Measurements from ENCODE around the gene GDF9.

The GDF9 gene

GRCh38 chr5:132828846-132829494 is 37.3 kb downstream of the GDF9 start:
- Histone ChIP-seq H3K9me3 (ENCODE audit: control insufficient read depth in 2 of 2, low read length in 2 of 2) (no peaks in the 10 kb centered on the region), H3K27ac (ENCODE audit: low read depth in 2 of 2, low read length in 2 of 2) (peak overlapping the region; percentile 90 to 94), H3K36me3 (ENCODE audit: control insufficient read depth in 2 of 2, insufficient read depth in 2 of 2, low read length in 2 of 2) (peaks cover 10 to 16% of the 10 kb centered on the region in 2 donors), H3K9ac (ENCODE audit: low read depth in 1 of 2, low read length in 2 of 2) (peak overlapping the region; percentile 71 to 90), H3K27me3 (ENCODE audit: control insufficient read depth in 2 of 2, insufficient read depth in 2 of 2, low read length in 2 of 2) (no peaks in the 10 kb centered on the region), H3K4me3 (ENCODE audit: low read length in 2 of 2) (peak overlapping the region; percentile 70 to 85), H3K4me1 (ENCODE audit: control insufficient read depth in 2 of 2, insufficient read depth in 2 of 2, low read length in 2 of 2) (peaks cover 15 to 25% of the 10 kb centered on the region in 2 donors)

DNA sequence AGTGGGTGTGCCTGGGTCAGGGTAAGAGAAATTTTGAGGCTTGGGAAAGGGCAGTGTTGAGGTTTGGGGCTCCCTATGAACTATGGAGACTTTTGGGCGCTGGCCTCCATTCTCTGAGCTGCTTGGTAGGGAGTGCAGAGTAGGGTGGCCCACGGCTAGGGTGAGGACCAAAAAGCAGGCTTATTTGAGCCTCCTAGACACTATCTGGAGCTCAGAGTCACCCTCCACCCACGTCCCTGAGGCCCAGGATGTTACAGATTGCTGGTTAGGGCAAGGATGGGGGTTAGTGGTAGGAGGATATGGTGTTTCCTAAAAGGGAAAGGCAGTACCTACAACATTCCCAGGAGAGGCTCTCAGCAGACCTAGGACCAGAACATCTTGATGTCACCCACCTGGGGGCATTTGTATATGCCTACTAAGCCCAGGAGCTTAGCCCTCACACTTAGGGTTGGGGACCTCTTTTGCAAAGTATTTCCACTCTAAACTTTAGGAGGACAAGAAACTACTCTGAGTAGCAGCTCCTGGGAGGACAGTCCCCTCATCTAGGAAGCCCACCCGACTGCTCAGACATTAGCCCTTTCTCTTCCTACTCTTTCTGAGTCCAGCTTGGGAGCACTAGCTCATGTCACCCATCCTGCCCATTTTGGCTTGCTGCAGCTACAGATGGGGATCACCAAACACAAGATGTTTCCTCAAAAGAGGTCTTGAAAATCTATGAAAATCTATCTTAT is 38.2 kb downstream of the GDF9 start:
- Histone ChIP-seq H3K27ac (ENCODE audit: low read depth in 2 of 2, low read length in 2 of 2) (no peak overlapping the region), H3K9ac (ENCODE audit: low read depth in 1 of 2, low read length in 2 of 2) (no peak overlapping the region), H3K9me3 (ENCODE audit: control insufficient read depth in 2 of 2, low read length in 2 of 2) (no peaks in the 10 kb centered on the region), H3K4me3 (ENCODE audit: low read length in 2 of 2) (no peak overlapping the region), H3K27me3 (ENCODE audit: control insufficient read depth in 2 of 2, insufficient read depth in 2 of 2, low read length in 2 of 2) (no peaks in the 10 kb centered on the region), H3K36me3 (ENCODE audit: control insufficient read depth in 2 of 2, insufficient read depth in 2 of 2, low read length in 2 of 2) (peaks cover 11 to 19% of the 10 kb centered on the region in 2 donors), H3K4me1 (ENCODE audit: control insufficient read depth in 2 of 2, insufficient read depth in 2 of 2, low read length in 2 of 2) (peaks cover 15 to 25% of the 10 kb centered on the region in 2 donors)

DNA sequence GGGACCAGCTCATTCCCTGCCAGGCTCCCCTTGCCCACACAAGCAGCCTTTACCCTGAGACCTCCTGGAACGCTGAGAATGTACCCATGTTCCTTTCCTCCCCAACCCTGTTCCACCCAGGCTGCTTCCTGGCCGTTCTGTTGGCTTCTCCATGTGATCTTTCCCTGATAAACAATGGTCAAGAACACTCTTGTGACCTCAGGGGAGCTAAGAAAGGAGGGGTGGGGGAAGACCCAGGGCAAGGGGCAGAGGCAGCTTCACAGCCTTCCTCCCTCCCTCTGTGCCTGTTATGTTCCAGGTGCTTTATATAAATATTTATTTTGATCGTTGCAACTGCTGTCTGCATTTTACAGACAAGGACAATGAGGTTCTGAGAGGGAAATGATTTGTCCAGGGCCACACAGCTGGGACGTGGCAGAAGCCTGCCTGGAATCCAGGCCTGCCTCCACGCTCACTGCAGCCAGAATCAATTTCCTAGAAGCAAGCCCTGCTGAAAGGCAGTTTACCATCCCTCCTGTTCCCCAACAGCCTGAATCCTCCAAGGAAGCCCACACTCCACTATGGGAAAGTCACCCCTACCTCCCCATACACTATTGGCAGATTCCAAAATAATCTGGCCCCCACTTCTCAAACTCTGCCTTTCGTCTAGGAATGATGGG is 39.7 kb downstream of the GDF9 start:
- no peaks in the 10 kb centered on the region for H3K9me3 ChIP-seq (ENCODE audit: control insufficient read depth in 2 of 2, low read length in 2 of 2)
- H3K36me3 ChIP-seq (ENCODE audit: control insufficient read depth in 2 of 2, insufficient read depth in 2 of 2, low read length in 2 of 2): peaks cover 14 to 19% of the 10 kb centered on the region in 2 donors
- H3K27me3 ChIP-seq (ENCODE audit: control insufficient read depth in 2 of 2, insufficient read depth in 2 of 2, low read length in 2 of 2): no peaks in the 10 kb centered on the region
- H3K27ac ChIP-seq (ENCODE audit: low read depth in 2 of 2, low read length in 2 of 2): no peak overlapping the region
- no peak overlapping the region for H3K9ac ChIP-seq (ENCODE audit: low read depth in 1 of 2, low read length in 2 of 2)
- H3K4me3 ChIP-seq (ENCODE audit: low read length in 2 of 2): no peak overlapping the region
- H3K4me1 ChIP-seq (ENCODE audit: control insufficient read depth in 2 of 2, insufficient read depth in 2 of 2, low read length in 2 of 2): peaks cover 15 to 21% of the 10 kb centered on the region in 2 donors

DNA sequence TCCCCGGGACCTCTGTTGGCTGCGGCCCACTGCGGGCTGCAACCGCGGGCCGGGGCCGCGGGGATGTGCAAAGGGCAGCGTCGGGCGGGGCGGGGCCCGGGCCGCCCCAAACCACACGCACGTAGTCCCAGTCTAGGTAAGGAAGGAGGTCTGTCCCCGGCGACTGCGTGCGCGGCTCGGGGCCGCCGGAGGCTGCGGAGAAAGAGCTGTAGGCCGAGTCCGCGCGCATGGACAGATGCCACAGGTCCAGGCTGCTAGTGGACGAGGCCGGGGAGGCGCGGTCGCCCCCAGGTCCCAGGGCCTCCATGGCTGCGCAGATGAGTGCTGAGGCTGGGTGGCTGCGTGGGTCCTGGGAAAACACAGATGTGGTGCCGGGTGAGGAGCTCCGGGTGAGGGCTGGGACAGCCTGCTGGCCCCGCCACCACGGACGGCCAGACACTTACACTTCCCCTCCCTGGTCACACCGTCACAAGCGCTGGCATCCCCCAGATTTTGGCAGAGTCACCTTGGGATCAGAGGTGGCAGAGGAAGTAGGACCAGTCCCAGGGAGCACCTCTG is 40.4 kb downstream of the GDF9 start:
- no peak overlapping the region for H3K27ac ChIP-seq (ENCODE audit: low read depth in 2 of 2, low read length in 2 of 2)

DNA sequence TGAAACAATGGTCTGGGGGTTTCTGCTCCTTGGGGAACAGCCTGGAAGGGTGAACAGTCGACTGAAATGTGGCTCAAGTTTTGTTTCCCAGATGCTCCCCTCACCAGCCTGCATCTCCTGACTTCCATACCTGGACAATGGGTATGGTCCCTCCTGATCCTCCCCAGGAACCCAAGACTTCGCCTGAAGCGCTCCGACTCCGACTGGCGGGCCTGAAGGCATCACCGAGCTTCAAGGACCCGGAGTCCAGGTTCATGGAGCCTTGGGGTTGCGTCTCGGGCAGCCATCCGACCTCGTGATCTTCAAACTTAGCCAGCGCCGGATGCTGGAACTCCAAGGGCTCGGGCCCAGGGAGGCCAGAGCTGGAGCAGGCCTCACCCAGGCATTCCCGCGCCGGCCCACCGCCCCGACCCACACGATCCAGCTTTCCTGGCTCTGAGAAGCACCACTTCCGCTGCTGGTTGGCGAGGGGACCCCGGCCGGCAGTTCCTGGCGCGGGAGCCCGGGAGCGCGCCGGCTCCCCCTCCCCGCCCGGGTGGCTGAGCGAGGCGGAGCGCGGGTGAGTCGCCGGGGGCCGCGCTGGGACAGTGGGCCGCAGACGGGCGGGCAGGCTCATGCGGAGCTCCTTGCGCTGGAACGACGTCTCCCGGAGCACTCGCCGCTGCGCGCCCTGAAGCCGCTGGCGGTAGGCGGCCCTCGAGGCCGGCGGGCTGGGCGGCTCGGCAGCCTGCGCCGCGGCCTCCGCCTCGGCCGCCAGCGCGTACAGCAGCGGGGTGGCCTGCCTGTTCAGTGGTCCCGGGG is 41.0 kb downstream of the GDF9 start:
- Histone ChIP-seq H3K9me3 (ENCODE audit: control insufficient read depth in 2 of 2, low read length in 2 of 2) (no peaks in the 10 kb centered on the region), H3K4me3 (ENCODE audit: low read length in 2 of 2) (no peak overlapping the region), H3K27me3 (ENCODE audit: control insufficient read depth in 2 of 2, insufficient read depth in 2 of 2, low read length in 2 of 2) (peaks cover 0 to 1% of the 10 kb centered on the region in 2 donors), H3K9ac (ENCODE audit: low read depth in 1 of 2, low read length in 2 of 2) (no peak overlapping the region), H3K36me3 (ENCODE audit: control insufficient read depth in 2 of 2, insufficient read depth in 2 of 2, low read length in 2 of 2) (peaks cover 14 to 19% of the 10 kb centered on the region in 2 donors), H3K27ac (ENCODE audit: low read depth in 2 of 2, low read length in 2 of 2) (no peak overlapping the region), H3K4me1 (ENCODE audit: control insufficient read depth in 2 of 2, insufficient read depth in 2 of 2, low read length in 2 of 2) (peaks cover 10 to 15% of the 10 kb centered on the region in 2 donors)

More for the DNA sequence above, 40.4 kb downstream of the GDF9 start:
- Histone ChIP-seq H3K4me3 (ENCODE audit: low read length in 2 of 2) (no peak overlapping the region), H3K9ac (ENCODE audit: low read depth in 1 of 2, low read length in 2 of 2) (no peak overlapping the region), H3K36me3 (ENCODE audit: control insufficient read depth in 2 of 2, insufficient read depth in 2 of 2, low read length in 2 of 2) (peaks cover 14 to 19% of the 10 kb centered on the region in 2 donors), H3K27me3 (ENCODE audit: control insufficient read depth in 2 of 2, insufficient read depth in 2 of 2, low read length in 2 of 2) (no peaks in the 10 kb centered on the region), H3K4me1 (ENCODE audit: control insufficient read depth in 2 of 2, insufficient read depth in 2 of 2, low read length in 2 of 2) (peaks cover 10 to 14% of the 10 kb centered on the region in 2 donors), H3K9me3 (ENCODE audit: control insufficient read depth in 2 of 2, low read length in 2 of 2) (no peaks in the 10 kb centered on the region)

- no peak overlapping the region for H3K4me3 ChIP-seq (ENCODE audit: low read length in 2 of 2)
- H3K36me3 ChIP-seq (ENCODE audit: control insufficient read depth in 2 of 2, insufficient read depth in 2 of 2, low read length in 2 of 2): peaks cover 14 to 19% of the 10 kb centered on the region in 2 donors
- peaks cover 11 to 19% of the 10 kb centered on the region in 2 donors for H3K4me1 ChIP-seq (ENCODE audit: control insufficient read depth in 2 of 2, insufficient read depth in 2 of 2, low read length in 2 of 2)
- H3K9ac ChIP-seq (ENCODE audit: low read depth in 1 of 2, low read length in 2 of 2): no peak overlapping the region
- peaks cover 0 to 2% of the 10 kb centered on the region in 2 donors for H3K27me3 ChIP-seq (ENCODE audit: control insufficient read depth in 2 of 2, insufficient read depth in 2 of 2, low read length in 2 of 2)
- no peak overlapping the region for H3K27ac ChIP-seq (ENCODE audit: low read depth in 2 of 2, low read length in 2 of 2)
- H3K9me3 ChIP-seq (ENCODE audit: control insufficient read depth in 2 of 2, low read length in 2 of 2): no peaks in the 10 kb centered on the region
These were observed 41.8 kb downstream of the GDF9 start for GRCh38 chr5:132824426-132824825.

DNA sequence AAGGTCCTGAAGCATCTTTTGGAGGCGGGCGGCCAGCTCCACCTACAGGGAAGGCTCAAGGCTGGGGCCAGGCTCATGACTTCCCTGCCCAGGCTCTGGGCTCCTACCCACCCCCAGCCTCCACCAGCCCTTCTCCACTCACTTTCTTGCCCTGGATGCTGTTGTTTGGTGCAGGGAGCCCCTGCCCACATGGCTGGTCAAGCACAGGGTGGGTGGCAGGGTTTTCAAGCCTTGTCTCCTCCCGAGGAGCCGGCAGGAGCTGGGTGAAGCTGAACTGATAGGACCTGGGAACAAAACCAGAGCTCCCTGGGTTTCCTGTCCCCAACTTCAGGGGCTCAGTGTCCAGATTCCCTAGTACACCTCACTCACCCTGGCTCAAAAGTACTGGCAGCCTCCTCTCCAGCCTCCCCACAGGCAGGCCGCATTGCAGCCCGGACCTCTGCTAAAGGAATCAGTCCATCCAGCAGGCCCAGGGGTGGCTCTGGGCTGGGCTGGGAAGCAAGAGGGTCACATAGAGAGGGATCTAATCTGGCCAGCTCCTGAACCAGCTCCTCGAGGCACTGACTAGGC is 42.7 kb downstream of the GDF9 start:
- Histone ChIP-seq H3K4me3 (ENCODE audit: low read length in 2 of 2) (no peak overlapping the region), H3K36me3 (ENCODE audit: control insufficient read depth in 2 of 2, insufficient read depth in 2 of 2, low read length in 2 of 2) (peaks cover 14 to 19% of the 10 kb centered on the region in 2 donors), H3K9ac (ENCODE audit: low read depth in 1 of 2, low read length in 2 of 2) (no peak overlapping the region), H3K27me3 (ENCODE audit: control insufficient read depth in 2 of 2, insufficient read depth in 2 of 2, low read length in 2 of 2) (peaks cover 0 to 2% of the 10 kb centered on the region in 2 donors), H3K9me3 (ENCODE audit: control insufficient read depth in 2 of 2, low read length in 2 of 2) (no peaks in the 10 kb centered on the region), H3K27ac (ENCODE audit: low read depth in 2 of 2, low read length in 2 of 2) (no peak overlapping the region), H3K4me1 (ENCODE audit: control insufficient read depth in 2 of 2, insufficient read depth in 2 of 2, low read length in 2 of 2) (peaks cover 5 to 18% of the 10 kb centered on the region in 2 donors)

GRCh38 chr5:132822650-132823480 is 43.4 kb downstream of the GDF9 start:
- Histone ChIP-seq H3K27ac (ENCODE audit: low read depth in 2 of 2, low read length in 2 of 2) (no peak overlapping the region), H3K9ac (ENCODE audit: low read depth in 1 of 2, low read length in 2 of 2) (no peak overlapping the region), H3K27me3 (ENCODE audit: control insufficient read depth in 2 of 2, insufficient read depth in 2 of 2, low read length in 2 of 2) (peaks cover 0 to 2% of the 10 kb centered on the region in 2 donors), H3K4me1 (ENCODE audit: control insufficient read depth in 2 of 2, insufficient read depth in 2 of 2, low read length in 2 of 2) (peaks cover 2 to 14% of the 10 kb centered on the region in 2 donors), H3K36me3 (ENCODE audit: control insufficient read depth in 2 of 2, insufficient read depth in 2 of 2, low read length in 2 of 2) (peaks cover 14 to 19% of the 10 kb centered on the region in 2 donors), H3K9me3 (ENCODE audit: control insufficient read depth in 2 of 2, low read length in 2 of 2) (no peaks in the 10 kb centered on the region), H3K4me3 (ENCODE audit: low read length in 2 of 2) (no peak overlapping the region)

DNA sequence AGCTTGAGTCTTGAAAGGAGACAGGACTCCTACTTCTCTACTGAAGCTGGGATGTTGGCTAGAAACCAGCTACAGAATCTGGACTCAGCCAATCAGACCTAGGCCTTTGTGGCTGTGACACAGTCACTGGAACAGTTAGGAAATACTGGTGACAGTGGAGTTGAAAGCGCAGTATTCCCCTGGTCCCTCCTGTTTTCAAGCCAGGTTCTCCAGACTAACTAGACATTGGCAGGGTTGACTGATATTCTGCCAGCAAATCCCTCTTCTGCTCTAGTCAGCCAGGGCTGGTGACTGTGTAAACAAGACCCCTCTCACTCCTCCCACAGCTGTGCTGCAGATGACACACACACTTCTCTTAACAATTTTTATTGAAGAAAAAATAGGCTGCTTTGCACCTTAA is 44.5 kb downstream of the GDF9 start:
- peaks cover 2 to 14% of the 10 kb centered on the region in 2 donors for H3K4me1 ChIP-seq (ENCODE audit: control insufficient read depth in 2 of 2, insufficient read depth in 2 of 2, low read length in 2 of 2)
- H3K27me3 ChIP-seq (ENCODE audit: control insufficient read depth in 2 of 2, insufficient read depth in 2 of 2, low read length in 2 of 2): peaks cover 0 to 2% of the 10 kb centered on the region in 2 donors
- H3K9me3 ChIP-seq (ENCODE audit: control insufficient read depth in 2 of 2, low read length in 2 of 2): no peaks in the 10 kb centered on the region
- H3K27ac ChIP-seq (ENCODE audit: low read depth in 2 of 2, low read length in 2 of 2): no peak overlapping the region
- H3K36me3 ChIP-seq (ENCODE audit: control insufficient read depth in 2 of 2, insufficient read depth in 2 of 2, low read length in 2 of 2): peaks cover 14 to 16% of the 10 kb centered on the region in 2 donors
- no peak overlapping the region for H3K4me3 ChIP-seq (ENCODE audit: low read length in 2 of 2)
- no peak overlapping the region for H3K9ac ChIP-seq (ENCODE audit: low read depth in 1 of 2, low read length in 2 of 2)

Measured in mucosa of rectum (tissue), 2 donors.